RWPE1 (cell line): ENCODE measurements around the gene AFF2.
A peak's percentile ranks its signal among the peaks of the same experiment; 100 is the strongest.

Experiments used
- CTCF ChIA-PET: fragments of 350-600 bp; sonication (Branson Sonifier 250); formaldehyde crosslinking; extraction: SDS; loops from one replicate; lab custom pipeline; 2021; lab: Yijun Ruan, JAX
- POLR2A ChIA-PET: fragments of 400-600 bp; formaldehyde crosslinking; extraction: SDS; loops from one replicate; lab custom pipeline; 2020; ENCODE audit warnings: antibody characterized with exemption; ENCODE audit not compliant: low non-redundant PET; lab: Yijun Ruan, JAX
- DNase-seq: peaks from one replicate; pipeline ENCODE4 v3.0.0; 2012; ENCODE audit warnings: low spot score
- H3K27ac ChIP-seq: fragments of 450-650 bp; 2 replicates; pipeline ENCODE4 v1.5.1; 2017
- CTCF ChIP-seq: fragments of 450-650 bp; conservative IDR thresholded peaks from 2 replicates; pipeline ENCODE4 v1.5.1; 2017; ENCODE audit warnings: low read depth, mild to moderate bottlenecking

Gene AFF2

GRCh38 chrX:148804579-148805355 is 304.4 kb downstream of the AFF2 start:
- DNase-seq = no peak
- no peak for TF ChIP-seq CTCF
- CTCF ChIA-PET = no interaction called here
- POLR2A ChIA-PET = no interaction called here
- no peak overlapping the region for H3K27ac ChIP-seq

DNA sequence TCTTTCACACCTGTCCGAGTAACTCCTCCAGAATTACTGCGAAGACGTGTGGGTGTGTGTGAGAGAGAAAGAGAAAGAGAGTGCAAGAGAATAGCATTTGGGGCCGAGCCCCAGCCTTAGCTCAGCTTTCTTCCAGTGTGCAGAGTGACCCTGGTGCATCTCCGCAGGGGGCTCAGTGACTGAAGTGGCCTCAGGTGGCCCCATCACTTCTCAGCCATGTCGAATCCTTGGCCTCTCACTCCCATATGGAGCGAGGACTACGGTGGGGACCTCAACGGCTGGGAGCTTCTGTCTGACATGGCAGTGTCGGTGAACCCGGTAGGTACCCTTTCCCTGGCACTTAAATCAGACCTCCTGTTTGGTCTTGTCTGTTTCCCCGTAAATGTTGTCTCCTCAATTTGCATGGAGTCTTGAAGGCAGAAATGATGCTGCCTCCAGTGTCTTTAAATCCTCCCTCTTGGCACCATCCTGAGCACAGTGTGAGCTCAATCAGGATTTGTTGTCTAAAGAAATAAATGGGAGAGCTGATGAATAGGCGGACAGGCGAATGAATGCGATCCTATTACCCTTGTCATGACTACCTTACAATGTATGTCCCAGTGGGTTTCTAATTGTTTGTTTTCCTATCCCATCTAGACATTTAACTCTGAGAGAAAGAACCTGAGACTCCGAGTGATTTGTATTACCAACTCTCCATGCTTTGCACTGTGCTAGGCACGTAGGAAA is 305.9 kb downstream of the AFF2 start:
- ChIA-PET POLR2A (no interaction called here), CTCF (no interaction called here)
- DNase-seq = no peak
- TF ChIP-seq CTCF = no peak
- H3K27ac ChIP-seq = no peak overlapping the region

- CTCF ChIA-PET = no interaction called here
- TF ChIP-seq CTCF = no peak
- POLR2A ChIA-PET = no interaction called here
- no peak overlapping the region for H3K27ac ChIP-seq
- DNase-seq = no peak
These were observed 308.4 kb downstream of the AFF2 start for GRCh38 chrX:148808833-148809232.

- TF ChIP-seq CTCF = no peak
- no peak overlapping the region for H3K27ac ChIP-seq
- CTCF ChIA-PET = no interaction called here
- POLR2A ChIA-PET = no interaction called here
- peak; percentile 0 for DNase-seq
These were observed 310.8 kb downstream of the AFF2 start for GRCh38 chrX:148811236-148811635.

DNA sequence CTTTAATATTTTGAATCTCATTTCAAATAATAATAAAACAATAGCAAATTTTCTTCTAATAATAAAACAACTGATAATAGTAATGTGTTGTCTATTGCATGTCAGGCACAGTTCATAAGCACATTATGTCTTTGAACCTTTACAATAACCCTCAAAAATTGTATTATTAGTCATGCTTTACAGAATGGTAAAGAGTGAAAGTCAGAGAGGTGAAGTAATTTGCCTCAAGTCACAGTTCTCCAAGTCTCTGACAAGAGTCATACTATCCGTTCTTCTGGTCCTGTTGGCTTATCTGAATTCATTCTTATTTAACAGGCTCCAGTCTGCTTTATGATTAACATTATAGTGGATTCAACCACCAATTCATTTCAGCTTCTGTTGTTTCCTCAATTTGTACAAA is 313.0 kb downstream of the AFF2 start:
- CTCF ChIA-PET = no interaction called here

GRCh38 chrX:148813967-148814366 is 313.6 kb downstream of the AFF2 start:
- CTCF ChIA-PET = no interaction called here
- POLR2A ChIA-PET = no interaction called here
- DNase-seq = no peak
- TF ChIP-seq CTCF = no peak
- H3K27ac ChIP-seq = no peak overlapping the region

More for the DNA sequence above, 313.0 kb downstream of the AFF2 start:
- POLR2A ChIA-PET = no interaction called here
- no peak overlapping the region for H3K27ac ChIP-seq
- no peak for TF ChIP-seq CTCF
- no peak for DNase-seq
